Measurements from ENCODE around the gene ALG12. TPM values are rescaled to one million over a fixed set of nuclear protein-coding genes. Genes with fewer than 3 reads are reported as not detected.

The ALG12 gene
- polyA plus RNA-seq, 3 donors: 5.3 to 9.6 (median 9.3) TPM

- H3K27ac ChIP-seq (ENCODE audit: low read depth, low read length): peak overlapping the region; percentile 69
- WGBS, 3 donors: 3 to 8% (median 4%) methylated on average over 28 to 52 of the region's 52 CpGs
Observed at GRCh38 chr22:49936018-49936972, 18.1 kb upstream of the ALG12 start.

DNA sequence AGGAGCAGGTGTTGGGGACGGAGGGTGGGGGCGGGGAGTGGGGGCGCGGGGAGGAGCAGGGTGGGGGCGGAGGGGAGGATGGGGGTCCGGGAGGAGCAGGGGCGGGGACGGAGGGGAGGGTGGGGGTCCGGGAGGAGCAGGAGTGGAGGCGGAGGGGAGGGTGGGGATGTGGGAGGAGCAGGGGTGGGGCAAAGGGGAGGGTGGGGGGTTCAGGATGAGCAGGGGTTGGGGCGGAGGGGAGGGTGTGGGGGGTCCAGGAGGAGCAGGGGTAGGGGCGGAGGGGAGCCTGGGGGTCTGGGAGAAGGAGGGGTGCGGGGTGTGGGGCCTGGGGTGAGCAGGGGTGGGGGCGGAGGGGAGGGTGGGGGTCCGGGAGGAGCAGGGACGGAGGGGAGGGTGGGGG lies 17.3 kb upstream of the ALG12 start:
- WGBS, 3 donors: 7 to 10% (median 9%) methylated on average over 4 to 14 of the region's 16 CpGs
- no peak overlapping the region for H3K27ac ChIP-seq (ENCODE audit: low read depth, low read length)

- peak overlapping the region; percentile 97 for H3K27ac ChIP-seq (ENCODE audit: low read depth, low read length)
- 4 to 10% (median 6%) methylated on average over 36 to 54 of the region's 56 CpGs for WGBS, 3 donors
Observed at GRCh38 chr22:49934891-49935557, 16.8 kb upstream of the ALG12 start.

DNA sequence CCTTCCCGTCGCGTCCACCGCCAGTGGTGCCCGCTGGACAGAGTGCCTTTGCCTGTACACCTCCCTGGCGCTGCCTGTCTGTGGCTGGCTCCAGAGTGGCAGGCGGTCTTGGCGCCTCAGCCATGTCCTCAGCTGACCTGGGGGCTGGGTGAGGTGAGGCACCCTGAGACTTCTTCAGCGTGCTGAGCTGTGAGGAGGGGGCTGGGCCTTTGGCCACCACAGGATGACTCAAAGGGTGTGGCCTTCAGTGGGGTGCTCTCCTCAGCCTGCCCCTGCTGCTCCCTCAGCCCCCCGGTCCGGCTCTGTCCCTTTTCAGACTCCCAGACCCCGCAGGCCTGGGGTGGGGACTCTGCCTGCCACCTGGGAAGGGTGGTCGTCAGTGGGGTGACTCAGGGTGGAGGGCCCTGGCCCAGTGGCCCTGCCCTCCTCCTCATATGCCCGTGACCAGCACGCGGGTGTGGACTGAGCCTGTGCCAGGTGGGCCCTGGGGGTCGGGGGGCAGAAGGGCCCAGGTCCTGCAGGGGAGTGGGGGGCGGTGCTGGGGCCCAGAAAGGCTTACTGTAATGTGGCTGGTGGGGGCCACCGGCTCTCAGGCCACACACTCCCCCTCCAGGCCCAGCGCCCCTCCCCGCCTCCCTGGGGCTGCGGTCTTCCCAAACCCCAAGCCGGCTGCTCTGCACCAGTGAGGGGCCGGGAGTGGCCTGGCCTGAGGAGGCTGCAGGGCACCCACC lies 16.1 kb upstream of the ALG12 start:
- 38 to 41% (median 40%) methylated on average over 18 to 24 of the region's 24 CpGs for WGBS, 3 donors
- H3K27ac ChIP-seq (ENCODE audit: low read depth, low read length): peak overlapping the region; percentile 97

- 67 to 77% (median 70%) methylated on average over 27 of the region's 27 CpGs for WGBS, 3 donors
- H3K27ac ChIP-seq (ENCODE audit: low read depth, low read length): peak overlapping the region; percentile 97
Observed at GRCh38 chr22:49933236-49934159, 15.3 kb upstream of the ALG12 start.

GRCh38 chr22:49930596-49931412 lies 12.6 kb upstream of the ALG12 start:
- H3K27ac ChIP-seq (ENCODE audit: low read depth, low read length): no peak overlapping the region
- 45 to 52% (median 47%) methylated on average over 14 of the region's 14 CpGs for WGBS, 3 donors

- H3K27ac ChIP-seq (ENCODE audit: low read depth, low read length): no peak overlapping the region
Observed at GRCh38 chr22:49929994-49930575, 11.8 kb upstream of the ALG12 start.

GRCh38 chr22:49929211-49929979 lies 11.2 kb upstream of the ALG12 start:
- WGBS, 3 donors: 3 to 4% (median 4%) methylated on average over 37 to 75 of the region's 75 CpGs
- H3K27ac ChIP-seq (ENCODE audit: low read depth, low read length): no peak overlapping the region

More at GRCh38 chr22:49929994-49930575, 11.8 kb upstream of the ALG12 start:
- WGBS, 3 donors: 61 to 75% (median 66%) methylated on average over 21 of the region's 21 CpGs

GRCh38 chr22:49928555-49929210 lies 10.4 kb upstream of the ALG12 start:
- H3K27ac ChIP-seq (ENCODE audit: low read depth, low read length): no peak overlapping the region
- WGBS, 3 donors: 42 to 46% (median 46%) methylated on average over 33 to 38 of the region's 38 CpGs

DNA sequence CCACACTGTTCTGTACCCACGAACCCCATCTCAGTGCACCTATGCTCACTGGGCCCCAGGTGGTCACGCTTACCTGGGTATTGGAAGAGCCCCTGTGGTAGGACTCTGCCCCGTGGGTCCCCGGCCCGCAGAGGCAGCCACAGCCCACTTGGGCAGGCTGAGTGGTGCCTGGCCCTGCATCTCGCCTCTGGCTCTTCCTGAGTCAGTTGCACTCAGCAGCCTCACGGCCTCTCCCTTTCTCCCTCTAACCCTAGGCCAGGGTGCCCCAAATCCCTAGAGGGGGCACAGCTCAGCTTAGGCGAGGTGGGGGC lies 9.9 kb upstream of the ALG12 start:
- H3K27ac ChIP-seq (ENCODE audit: low read depth, low read length): no peak overlapping the region
- WGBS, 3 donors: 89 to 92% (median 92%) methylated on average over 8 of the region's 8 CpGs

DNA sequence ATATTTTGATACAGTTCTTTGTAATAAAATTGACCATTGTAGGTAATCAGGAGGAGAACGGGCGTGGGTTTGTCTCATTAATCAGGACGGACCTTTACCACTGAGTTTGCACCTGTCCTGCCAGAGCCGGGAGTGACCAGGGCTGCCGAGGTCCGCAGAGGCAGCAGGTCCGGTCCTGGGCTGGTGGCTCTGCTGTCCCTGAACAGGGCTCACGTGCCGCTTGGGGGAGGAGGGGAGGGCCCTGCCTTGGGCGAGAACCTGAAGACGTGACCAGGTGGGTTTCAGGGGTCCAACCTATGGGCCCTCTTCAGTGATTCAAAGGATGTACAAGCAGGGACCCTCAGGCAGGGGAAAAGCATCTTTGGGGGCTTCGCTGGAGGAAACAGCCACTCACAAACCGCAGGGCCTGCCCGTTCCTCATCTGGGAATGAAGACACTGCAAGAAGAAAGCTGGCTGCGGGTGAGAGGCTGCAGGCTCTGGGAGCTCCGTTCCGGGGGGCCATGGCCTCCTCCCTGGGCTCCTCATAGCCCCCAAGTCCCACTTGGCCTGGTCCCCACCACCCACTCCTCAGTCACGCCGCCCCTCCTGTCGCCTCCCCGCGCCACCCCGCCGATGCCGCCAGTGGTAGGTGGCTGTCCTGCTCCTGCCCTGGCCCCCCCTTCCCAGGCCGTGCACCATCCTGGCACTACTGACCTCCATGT lies 9.4 kb upstream of the ALG12 start:
- no peak overlapping the region for H3K27ac ChIP-seq (ENCODE audit: low read depth, low read length)
- WGBS, 3 donors: 91 to 95% (median 94%) methylated on average over 19 to 26 of the region's 26 CpGs

DNA sequence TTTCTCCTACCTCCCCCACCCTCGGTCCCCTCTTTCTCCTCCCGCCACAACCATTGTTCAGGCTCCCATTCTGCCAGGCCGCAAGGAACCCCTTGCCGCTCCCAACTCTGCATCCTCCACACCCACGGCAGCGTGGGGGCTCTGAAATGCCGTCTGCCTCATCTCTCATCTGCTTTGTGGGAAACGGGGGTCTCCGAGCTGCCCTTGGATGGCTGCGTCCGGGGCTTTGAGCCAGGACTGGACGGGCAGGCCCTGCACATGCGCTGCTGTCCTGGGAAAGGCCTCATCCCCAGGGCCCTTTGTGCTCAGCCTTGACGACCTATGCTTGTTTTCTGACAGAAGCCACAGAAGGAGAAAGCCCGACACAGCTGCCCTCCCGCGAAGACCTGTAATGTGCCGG lies 8.7 kb upstream of the ALG12 start:
- WGBS, 3 donors: 80 to 85% (median 82%) methylated on average over 16 to 17 of the region's 18 CpGs
- no peak overlapping the region for H3K27ac ChIP-seq (ENCODE audit: low read depth, low read length)

DNA sequence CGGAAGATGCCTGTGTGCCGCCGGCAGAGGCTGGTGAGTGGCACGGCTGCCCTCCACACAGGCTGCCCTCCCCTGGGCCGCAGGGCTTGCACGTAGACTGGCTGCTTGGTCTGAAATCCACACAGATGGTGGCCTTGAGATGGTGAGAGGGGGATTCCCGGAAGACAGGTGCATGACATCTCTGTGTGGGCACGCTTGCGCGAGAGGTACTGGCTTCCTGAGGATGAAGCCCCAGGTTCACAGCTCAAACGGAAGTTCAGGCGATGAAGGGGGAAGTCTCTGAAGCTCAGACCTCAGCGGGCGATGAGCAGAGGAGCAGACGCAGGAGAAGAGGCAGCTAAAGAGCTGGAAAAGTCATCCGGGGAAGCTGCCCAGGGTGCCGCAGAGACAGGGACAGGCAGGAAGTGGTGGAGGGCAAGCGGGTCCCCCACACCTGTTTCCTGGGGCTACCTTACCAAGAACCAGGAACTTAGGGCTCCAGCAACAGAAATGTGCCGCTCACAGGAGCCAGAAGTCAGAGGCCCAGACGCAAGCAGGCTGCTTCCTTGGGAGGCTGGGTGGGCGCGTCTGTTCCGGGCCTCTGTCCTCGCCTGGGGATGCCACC lies 7.4 kb upstream of the ALG12 start:
- 57 to 84% (median 72%) methylated on average over 24 of the region's 24 CpGs for WGBS, 3 donors
- no peak overlapping the region for H3K27ac ChIP-seq (ENCODE audit: low read depth, low read length)

GRCh38 chr22:49924113-49924833 lies 6.0 kb upstream of the ALG12 start:
- WGBS, 3 donors: 94 to 96% (median 95%) methylated on average over 31 of the region's 31 CpGs
- H3K27ac ChIP-seq (ENCODE audit: low read depth, low read length): no peak overlapping the region
